Esophagus mucosa (tissue), 1 donor: Measurements from ENCODE around the gene USP9X. TPM values are rescaled to one million over a fixed set of nuclear protein-coding genes. Genes with fewer than 3 reads are reported as not detected.

ENCODE experiments used
- total RNA-seq: library from RNA; stranded (reverse); gene quantifications from one replicate; pipeline ENCODE4 v1.2.4, GENCODE V29; 2023
- donor health status: DM: yes; HTN: yes; CAD: no.

The USP9X gene
- total RNA-seq, 1 donor from 2014 or later = 47.3 TPM

Other genes starting within 250 kb of the USP9X start
- gene DDX3X, start 248.7 kb downstream of the USP9X start, total RNA-seq = 200 TPM